Measurements from ENCODE around the gene MAP6.

MAP6 gene

DNA sequence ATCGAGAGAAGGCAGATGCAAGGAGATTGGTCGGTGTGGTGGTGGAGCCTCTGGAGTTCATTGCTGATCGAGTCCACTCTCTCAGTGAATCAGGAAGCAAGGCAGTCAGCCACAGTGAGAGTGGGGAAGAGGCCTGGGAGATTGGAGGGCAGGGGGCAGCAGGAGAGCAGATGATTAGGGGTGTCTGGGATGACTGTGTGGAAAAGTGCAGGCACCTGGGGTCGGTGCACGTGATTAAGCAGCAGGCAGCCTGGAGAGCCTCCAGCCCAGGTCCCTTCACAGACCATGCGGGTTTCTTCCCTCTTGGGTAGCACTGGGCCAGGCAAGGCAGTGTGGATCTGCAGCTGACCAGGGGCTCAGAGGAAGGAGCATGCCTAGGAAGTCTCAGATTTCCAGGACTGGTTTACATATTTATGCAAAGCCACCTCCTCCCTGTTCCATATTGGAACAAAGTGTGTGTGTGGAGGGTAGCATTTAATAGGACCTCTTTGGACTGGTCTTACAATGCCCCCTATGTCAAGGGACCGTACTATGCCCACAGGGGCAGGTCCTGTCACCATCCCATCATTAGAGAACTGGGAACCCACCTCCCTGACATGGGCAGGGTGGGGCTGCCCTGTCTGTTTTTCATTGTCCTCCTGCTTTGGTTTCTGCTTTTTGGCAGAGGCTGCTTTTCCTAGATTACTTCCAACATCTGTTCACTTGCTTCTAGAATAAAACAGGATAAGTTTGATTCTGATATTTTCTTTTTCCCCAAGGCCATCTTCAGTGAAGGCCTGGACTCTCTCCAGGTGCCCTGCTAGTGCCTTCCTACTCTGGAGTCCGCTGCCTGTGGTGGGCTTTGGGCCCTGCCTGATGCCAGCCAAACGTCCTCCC, 129.1 kb downstream of the MAP6 start:
- no peak overlapping the region for H3K27ac ChIP-seq
- H3K36me3 ChIP-seq (replicated peaks), result no peaks in the 10 kb centered on the region
- H3K4me3 ChIP-seq (ENCODE audit: low read depth, low read length), result no peak overlapping the region
- in situ Hi-C loops (cut with HindIII; ENCODE audit: low pct_ligation_motif_present, low sequenced_read_pairs), result no loop called here
- no peaks in the 10 kb centered on the region for H3K27me3 ChIP-seq (replicated peaks)
- no peak for DNase-seq
- TF ChIP-seq, protein P1, sequence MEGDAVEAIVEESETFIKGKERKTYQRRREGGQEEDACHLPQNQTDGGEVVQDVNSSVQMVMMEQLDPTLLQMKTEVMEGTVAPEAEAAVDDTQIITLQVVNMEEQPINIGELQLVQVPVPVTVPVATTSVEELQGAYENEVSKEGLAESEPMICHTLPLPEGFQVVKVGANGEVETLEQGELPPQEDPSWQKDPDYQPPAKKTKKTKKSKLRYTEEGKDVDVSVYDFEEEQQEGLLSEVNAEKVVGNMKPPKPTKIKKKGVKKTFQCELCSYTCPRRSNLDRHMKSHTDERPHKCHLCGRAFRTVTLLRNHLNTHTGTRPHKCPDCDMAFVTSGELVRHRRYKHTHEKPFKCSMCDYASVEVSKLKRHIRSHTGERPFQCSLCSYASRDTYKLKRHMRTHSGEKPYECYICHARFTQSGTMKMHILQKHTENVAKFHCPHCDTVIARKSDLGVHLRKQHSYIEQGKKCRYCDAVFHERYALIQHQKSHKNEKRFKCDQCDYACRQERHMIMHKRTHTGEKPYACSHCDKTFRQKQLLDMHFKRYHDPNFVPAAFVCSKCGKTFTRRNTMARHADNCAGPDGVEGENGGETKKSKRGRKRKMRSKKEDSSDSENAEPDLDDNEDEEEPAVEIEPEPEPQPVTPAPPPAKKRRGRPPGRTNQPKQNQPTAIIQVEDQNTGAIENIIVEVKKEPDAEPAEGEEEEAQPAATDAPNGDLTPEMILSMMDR (IDR thresholded peaks at IDR 0.05; ENCODE audit: low read depth, low read length, missing control alignments), result no peak

DNA sequence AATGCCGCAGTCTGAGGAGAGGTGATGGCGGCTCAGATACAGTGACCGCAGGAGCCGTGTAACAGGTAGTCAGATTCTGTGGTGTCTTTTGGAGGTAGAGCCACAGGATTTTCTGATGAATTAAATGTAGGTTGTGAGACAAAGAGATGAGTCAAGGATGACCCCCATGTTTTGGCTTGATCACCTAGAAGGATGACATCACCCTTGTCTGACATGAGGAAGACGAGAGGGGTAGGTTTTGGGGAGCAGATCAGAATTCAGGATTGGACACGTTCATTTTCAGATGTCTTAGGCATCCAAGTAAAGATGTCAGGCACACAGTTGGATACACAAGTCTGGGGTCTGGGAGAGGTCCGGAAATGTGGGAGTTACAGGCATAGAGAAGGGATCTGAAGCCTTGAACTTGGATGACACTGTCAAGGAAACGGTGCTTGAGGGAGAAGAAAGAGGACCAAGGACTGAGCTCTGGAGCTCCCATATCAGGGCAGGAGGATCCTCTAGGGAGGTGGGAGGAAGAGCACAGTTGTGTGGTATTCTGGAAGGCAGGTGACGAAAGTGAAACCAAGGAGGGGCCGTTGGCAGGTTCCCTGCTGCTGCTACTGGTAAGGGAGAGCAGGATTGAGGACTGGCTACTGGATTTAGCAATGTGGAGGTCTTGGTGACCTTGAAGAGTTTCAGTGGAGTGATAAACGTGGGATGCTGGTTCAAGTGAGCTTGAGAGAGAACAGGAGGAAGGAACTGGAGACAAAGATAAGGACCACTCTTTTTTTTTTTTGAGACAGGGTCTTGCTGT, 130.5 kb downstream of the MAP6 start:
- H3K27me3 ChIP-seq (replicated peaks), result no peaks in the 10 kb centered on the region
- no peak overlapping the region for H3K27ac ChIP-seq
- DNase-seq, result no peak
- in situ Hi-C loops (cut with HindIII; ENCODE audit: low pct_ligation_motif_present, low sequenced_read_pairs), result no loop called here
- no peak overlapping the region for H3K4me3 ChIP-seq (ENCODE audit: low read depth, low read length)
- H3K36me3 ChIP-seq (replicated peaks), result no peaks in the 10 kb centered on the region
- TF ChIP-seq, protein P1 (IDR thresholded peaks at IDR 0.05; ENCODE audit: low read depth, low read length, missing control alignments), result no peak

DNA sequence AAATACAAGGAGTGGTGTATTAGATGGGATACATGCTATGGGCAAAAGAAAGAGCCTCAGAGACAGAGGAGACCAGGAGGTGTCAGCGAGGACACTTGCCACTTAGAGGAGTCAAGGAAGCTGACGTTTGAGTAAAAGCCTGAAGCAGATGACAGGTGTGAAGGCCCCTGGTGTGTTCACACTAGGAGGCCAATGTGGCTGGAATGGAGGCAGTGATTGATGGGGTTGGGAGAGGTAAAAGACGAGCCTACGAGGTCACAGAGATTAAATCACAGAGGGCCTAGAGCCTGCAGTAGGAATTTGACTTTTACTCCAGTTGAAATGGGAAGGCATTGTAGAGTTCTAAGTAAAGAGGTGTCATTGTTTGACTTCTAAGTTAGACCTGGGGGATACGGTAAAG, 131.1 kb downstream of the MAP6 start:
- no peak for DNase-seq
- Histone ChIP-seq H3K4me3 (ENCODE audit: low read depth, low read length) (no peak overlapping the region), H3K27ac (no peak overlapping the region), H3K36me3 (replicated peaks) (no peaks in the 10 kb centered on the region), H3K27me3 (replicated peaks) (no peaks in the 10 kb centered on the region)
- in situ Hi-C loops (cut with HindIII; ENCODE audit: low pct_ligation_motif_present, low sequenced_read_pairs), result no loop called here
- TF ChIP-seq, protein P1 (IDR thresholded peaks at IDR 0.05; ENCODE audit: low read depth, low read length, missing control alignments), result no peak
